ENCODE measurements around the gene TPBGL.

The TPBGL gene, protein sequence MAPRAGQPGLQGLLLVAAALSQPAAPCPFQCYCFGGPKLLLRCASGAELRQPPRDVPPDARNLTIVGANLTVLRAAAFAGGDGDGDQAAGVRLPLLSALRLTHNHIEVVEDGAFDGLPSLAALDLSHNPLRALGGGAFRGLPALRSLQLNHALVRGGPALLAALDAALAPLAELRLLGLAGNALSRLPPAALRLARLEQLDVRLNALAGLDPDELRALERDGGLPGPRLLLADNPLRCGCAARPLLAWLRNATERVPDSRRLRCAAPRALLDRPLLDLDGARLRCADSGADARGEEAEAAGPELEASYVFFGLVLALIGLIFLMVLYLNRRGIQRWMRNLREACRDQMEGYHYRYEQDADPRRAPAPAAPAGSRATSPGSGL

DNA sequence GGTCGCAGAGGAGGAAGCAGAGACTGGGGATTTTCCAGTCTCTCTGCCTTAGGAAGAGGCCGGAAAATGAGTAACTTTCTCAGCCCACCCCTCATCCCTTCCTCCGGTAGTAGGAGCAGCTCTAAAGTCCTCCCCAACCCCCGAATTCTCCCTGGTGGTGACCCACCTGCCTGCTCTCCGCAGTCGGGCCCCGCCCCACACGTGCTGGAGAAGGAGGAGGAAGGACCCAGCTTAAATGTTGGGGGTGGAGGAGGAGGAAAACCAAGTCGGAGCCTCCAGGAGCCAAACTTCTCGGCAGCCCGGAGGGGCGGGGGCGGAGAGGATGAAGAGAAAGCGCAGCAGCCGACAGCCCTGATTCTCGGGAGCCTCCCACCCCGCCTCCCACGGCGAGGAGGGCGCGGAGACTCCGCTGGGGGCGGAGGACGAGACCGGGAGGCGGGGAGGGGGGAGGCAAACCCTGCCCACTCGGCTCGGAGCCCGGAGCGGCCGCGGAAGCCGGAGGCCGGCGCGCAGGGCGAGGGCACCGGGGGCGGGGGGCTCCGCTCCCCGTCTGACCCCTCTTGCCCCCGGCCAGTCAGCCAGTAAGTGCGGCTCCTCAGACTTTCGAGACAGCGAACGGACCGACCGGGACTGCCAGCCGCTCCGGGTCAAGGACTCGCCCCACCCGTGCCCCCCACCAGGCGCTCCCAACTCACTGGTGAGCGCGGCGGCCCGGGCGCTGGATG is at the start of gene TPBGL:
TPBGL (plus strand) TSS at position 464 of the 725 bp plus-strand sequence. CDS start 276 bp downstream, outside the sequence.
- DNase-seq (ENCODE audit: low spot score): peak; percentile 64

DNA sequence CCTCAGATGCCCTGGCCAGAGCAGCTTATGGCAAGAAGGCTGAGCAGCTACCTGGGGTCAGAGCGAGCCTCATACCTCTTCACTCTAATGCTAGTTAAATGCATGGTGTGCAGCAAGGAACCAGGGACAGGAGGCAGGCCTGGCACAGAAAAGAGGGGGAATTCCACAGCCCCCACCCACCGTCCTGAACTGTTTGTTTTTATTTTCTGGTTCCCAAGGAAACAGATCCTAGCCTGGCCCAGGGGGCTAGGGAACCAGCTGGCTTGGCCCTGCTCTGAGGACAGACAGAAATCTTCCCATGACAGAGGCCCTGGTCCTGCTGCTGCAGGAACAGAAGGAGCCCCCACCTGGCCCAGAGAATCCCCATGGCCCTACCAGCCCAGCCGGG is 49.2 kb upstream of the TPBGL start:
- DNase-seq (ENCODE audit: low spot score): no peak

DNA sequence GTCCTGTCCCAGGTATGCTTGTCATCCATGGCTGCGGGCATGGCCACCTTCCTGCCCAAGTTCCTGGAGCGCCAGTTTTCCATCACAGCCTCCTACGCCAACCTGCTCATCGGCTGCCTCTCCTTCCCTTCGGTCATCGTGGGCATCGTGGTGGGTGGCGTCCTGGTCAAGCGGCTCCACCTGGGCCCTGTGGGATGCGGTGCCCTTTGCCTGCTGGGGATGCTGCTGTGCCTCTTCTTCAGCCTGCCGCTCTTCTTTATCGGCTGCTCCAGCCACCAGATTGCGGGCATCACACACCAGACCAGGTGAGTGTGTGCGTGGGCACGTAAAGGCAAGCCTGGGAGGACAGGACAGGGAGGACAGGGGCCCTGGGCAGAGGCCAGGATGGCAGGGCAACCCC is 47.3 kb upstream of the TPBGL start:
- DNase-seq (ENCODE audit: low spot score): no peak

DNA sequence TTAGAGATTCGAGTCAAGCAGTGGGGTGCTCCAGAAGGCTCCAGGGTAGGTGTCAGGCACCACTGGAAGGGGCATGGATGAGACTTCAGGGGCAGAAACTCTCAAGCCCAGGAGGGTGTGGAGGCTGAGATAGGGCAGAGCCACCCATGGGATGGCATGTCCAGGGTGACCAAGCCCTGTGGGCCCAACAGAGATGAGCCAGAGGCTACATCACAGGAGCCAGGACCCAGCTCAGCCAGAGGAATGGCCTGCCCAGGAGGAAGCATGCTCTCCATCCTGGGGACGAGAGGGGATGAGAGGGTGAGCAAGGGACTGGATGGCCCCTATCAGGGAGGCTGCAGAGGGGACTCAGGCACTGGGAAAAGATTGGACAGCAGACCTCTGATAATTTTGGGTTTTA is 46.9 kb upstream of the TPBGL start:
- DNase-seq (ENCODE audit: low spot score): no peak

DNA sequence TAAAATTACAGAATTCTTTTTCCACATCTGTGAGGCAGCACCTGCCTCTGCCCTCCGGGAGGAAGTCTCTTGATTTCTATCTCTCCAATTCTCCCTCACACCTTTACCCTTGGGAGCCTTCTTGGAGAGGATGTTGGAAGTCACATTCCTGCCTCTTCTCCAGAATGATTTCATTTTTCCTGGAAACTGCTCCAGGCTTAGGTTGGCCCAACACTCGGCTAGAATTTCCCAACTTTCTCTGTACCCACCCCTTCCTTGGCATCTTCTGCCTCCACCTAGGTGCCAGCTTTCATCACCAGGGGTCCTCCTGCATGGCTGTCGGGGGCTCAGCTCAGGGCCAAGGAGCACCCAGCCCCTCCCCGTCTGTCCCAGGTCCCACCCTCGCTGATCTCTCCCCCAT is 46.4 kb upstream of the TPBGL start:
- no peak for DNase-seq (ENCODE audit: low spot score)

DNA sequence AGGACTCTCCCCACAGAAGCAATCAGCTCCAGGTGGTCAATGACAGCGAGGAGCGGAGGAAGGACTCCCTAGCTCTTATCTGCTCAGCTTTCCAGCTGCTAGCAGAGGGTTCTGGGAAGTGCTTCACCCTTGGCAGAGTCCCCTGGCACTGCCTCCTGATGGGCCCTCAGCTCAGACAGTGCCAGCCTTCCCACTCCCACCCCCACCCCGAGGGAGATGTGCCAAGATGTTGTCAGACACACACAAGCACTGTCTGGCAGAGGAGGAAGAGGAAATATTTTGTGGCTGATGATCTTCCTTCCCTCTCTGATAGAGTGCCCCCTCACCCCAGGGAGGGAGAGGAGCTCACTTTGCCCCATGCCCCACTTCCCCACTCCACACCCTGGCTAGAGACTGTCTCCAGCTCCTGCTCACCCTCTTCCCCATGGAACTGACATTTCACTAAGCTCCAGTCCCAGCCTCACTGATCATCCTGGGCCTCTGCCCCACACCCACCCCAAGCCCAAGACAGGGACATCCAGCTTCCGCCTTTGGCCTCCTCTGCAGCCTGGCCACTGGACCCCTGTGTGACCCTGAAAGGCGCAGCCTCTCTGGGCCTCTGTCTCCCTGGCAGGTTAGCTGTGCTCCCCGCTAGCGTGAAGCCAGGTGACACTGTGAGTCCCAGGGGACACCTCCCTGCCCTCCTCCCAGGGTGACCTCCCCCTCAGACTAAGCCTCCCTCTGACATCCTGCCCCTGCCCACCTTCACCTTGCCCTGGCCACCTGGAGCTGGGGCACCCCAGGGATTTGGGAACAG is 45.2 kb upstream of the TPBGL start:
- DNase-seq (ENCODE audit: low spot score): no peak

DNA sequence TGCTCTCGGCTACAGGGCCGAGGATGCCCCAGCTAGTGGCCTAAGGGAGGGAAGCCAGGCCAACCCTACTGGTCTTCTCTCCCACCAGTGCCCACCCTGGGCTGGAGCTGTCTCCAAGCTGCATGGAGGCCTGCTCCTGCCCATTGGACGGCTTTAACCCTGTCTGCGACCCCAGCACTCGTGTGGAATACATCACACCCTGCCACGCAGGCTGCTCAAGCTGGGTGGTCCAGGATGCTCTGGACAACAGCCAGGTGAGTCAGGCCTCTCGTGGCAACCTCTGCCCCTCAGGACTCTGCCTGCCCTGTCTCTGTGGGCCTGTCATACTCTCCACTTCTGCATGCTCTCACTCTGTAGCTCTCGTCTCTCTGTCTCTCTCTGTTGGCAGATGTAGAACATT is 44.1 kb upstream of the TPBGL start:
- DNase-seq (ENCODE audit: low spot score): no peak

DNA sequence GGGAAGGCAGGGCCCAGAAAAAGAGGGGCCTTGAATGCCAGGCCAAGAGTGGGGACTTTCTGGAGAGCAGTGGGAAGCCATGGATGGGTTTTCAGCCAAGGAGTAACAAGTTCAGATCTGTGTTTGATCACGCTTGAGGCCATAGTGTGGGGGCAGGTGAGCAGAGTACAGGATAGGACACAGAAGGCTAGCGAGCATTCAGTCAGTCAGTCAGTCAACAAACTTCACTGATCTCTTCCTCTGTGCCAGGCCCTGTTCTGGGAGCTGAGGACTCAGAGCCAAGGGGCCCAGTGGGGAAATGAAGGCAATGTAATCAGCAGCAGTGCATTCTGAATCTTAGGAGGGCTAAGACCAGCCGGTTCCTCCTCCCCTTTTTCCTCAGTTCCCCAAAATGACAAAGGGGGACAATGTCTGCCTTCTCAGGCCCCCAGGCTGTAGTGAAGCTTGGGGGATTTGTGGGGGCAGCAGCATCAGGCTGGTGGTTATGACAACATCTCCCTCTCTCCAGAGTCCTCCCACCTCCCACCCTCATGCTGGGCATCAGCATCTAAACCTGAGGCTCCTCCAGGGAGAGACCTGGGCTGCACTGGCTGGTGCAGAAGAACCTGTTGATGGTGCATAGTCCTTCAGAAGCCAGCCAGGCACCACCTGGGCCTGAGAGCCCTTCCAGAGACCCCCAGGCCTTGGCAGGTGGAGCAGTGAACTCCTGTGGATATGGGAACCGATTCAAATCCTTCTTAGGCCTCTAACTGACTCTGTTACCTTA is 42.9 kb upstream of the TPBGL start:
- no peak for DNase-seq (ENCODE audit: low spot score)

DNA sequence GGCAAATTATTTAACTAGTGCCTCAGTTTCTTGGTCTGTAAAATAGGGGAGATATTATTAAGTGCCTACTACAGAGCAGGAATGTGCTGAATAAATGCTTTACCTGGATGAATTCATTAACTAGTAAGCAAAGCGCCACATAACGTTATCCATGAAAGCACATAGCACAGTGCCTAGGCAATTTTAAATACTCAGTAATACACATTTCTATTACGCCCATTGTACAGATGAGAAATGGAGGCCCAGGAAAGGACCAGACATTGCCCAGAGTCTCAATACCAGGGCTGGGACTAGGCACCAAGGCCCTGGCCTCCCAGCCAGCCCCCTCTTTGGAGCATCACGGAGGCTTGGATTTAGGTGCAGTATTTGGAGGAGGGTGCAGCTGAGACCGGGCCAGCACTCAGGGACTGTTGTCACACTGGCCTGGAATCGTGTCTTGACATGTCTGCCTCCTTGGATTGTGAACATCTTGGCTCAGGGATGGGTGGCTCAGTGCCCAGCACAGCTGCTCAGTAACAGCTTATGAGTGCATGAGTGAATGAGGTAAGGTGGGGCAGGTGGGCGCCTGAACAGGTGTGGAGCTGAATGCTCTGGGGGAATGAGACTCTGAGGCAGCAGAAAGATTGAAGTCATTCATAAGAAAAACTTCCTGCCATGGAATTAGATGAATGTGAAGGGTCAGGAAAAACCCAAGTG is 42.1 kb upstream of the TPBGL start:
- no peak for DNase-seq (ENCODE audit: low spot score)

DNA sequence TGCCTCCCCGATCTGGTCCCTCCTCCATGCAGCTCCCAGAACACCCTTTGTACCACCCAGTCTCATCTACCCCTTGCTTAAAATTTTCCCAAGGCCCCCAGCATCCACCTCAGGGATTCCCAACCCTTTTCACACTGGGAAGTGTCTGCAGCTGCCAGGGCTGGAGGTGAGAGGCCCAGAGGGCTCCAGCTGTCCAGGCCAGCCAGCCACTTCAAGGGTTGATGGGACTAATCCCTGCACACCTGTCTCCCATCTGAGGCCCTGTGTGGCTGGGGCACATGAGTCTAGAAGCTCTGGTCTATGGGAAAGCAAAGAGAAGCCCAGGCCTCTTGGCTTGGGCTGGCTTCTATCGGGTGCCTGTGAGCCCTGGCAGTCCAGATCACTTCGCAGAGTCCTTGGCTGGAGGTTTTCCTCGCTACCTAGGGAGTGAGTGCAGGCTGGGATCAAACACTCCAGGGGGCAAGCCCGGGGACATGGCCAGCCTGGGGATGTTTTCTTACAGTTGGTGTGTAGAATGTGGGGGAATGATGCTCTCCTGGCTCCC is 41.1 kb upstream of the TPBGL start:
- DNase-seq (ENCODE audit: low spot score): no peak

DNA sequence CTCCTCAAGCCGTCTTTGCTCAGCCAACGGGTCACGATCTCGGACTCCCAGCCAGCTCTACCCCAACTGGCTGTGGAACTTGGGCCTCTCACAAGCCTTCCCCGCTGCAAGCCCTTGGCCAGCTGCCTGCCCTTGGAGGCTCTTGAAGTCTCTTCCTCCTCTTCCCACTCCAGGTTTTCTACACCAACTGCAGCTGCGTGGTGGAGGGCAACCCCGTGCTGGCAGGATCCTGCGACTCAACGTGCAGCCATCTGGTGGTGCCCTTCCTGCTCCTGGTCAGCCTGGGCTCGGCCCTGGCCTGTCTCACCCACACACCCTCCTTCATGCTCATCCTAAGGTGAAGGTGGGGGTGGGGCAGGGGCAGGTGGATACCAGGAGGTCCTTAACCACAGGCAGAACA is 40.5 kb upstream of the TPBGL start:
- DNase-seq (ENCODE audit: low spot score): no peak

DNA sequence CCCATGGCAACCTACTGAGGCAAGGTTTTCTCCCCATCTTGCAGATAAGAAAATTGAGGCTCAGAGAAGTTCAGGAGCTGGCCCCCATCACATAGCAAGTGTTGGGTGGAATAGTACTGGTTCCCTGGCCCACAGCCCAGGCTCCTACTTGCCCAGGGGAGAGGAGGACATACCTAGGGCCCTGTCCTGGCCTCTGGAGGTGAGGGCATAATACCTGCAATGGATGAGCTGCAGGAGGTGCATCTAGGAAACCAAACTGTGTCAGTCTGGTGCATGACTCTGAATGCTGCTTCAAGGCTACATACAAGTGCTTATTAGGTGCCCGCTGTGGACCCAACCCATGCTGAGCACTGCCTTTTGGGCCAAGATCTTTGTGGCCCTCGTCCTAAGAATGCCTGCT is 40.0 kb upstream of the TPBGL start:
- no peak for DNase-seq (ENCODE audit: low spot score)

DNA sequence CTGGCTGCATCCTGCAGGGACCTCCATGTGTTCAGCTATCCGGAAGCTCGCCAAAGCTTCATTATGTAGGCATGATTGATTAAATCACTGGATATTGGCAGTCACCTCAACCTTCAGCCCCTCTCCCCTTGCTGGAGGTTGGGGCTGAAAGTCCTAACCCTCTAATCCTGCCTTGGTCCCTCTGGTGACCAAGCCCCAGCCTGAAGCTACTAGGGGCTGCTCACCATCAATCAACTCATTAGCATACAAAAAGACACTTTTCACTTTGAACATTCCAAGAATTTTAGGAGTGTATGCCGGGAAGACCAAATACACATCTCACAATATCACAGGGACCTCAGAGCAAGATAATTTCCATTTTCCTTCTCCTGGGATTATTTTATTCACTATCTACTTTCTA is 38.8 kb upstream of the TPBGL start:
- DNase-seq (ENCODE audit: low spot score): no peak

DNA sequence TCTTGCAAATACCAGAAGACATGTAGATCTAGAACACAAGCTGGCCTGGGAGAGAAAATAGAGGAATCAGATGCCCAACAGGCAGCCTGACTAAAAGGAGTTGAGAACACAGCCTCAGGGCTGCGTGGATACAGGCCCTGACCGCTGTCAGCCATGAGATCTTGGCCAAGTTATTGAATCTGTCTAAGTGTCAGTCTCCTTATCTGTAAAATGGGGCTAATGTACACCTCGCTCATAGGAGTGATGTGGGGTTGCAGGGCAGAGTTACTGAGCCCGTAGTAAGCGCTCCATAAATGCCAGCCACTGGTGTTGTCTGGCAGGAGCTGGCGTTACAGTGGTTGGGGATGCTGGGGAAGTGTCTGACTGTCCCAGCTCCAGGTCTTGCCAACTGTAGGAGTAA is 38.4 kb upstream of the TPBGL start:
- no peak for DNase-seq (ENCODE audit: low spot score)

DNA sequence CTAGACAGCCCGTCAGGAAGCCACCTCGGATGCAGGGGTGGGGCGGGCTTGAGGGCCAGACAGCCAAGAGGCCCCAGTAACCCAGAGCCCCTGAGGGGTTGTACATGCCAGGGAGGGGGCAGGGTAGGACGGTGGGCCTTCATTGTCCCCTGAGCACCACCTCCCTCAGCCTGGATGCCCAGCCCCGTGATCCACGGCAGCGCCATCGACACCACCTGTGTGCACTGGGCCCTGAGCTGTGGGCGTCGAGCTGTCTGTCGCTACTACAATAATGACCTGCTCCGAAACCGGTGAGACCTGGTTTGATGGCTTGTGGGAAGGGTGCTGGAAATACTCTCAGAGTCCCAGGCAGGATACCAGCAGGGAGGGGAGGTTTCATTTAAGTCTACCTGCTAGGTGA is 37.4 kb upstream of the TPBGL start:
- DNase-seq (ENCODE audit: low spot score): no peak

DNA sequence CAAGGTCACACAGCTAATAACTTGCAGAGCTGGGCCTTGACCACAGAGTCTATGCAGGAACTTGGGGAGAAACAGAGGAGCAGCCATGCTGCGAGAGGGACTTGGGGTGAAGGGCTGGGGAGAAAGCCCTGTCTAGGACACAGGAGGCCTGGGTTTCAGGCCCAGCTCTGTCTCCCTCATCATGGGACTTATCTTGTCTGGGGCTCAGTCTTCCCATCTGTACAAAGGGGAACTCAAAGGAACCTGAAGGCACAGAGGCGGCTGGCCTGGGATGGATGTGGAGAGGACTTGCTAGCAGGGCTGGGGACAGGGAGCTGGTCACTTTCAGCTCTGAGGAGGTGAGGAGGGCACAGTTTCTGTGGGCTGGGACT is 36.9 kb upstream of the TPBGL start:
- no peak for DNase-seq (ENCODE audit: low spot score)

DNA sequence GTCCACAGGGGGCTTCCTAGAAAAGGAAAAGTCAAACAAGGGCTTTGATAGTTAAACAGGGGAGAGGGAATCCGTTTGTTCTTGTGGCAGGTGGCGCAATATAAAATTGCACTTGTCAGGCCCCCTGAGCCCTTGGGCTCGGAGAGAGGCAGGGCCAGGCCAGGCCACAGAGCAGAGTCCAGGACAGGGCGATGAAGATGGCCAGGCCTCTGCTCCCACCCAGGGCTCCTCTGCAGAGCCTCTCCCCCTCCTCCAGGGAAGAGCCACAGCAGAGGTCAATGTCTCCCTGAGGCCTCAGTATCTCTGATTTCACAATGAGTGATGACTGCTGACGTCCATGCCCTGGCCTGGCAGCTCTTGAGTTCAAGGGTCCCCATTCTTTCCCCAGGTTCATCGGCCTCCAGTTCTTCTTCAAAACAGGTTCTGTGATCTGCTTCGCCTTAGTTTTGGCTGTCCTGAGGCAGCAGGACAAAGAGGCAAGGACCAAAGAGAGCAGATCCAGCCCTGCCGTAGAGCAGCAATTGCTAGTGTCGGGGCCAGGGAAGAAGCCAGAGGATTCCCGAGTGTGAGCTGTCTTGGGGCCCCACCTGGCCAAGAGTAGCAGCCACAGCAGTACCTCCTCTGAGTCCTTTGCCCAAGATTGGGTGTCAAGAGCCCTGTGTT is 36.4 kb upstream of the TPBGL start:
- no peak for DNase-seq (ENCODE audit: low spot score)

DNA sequence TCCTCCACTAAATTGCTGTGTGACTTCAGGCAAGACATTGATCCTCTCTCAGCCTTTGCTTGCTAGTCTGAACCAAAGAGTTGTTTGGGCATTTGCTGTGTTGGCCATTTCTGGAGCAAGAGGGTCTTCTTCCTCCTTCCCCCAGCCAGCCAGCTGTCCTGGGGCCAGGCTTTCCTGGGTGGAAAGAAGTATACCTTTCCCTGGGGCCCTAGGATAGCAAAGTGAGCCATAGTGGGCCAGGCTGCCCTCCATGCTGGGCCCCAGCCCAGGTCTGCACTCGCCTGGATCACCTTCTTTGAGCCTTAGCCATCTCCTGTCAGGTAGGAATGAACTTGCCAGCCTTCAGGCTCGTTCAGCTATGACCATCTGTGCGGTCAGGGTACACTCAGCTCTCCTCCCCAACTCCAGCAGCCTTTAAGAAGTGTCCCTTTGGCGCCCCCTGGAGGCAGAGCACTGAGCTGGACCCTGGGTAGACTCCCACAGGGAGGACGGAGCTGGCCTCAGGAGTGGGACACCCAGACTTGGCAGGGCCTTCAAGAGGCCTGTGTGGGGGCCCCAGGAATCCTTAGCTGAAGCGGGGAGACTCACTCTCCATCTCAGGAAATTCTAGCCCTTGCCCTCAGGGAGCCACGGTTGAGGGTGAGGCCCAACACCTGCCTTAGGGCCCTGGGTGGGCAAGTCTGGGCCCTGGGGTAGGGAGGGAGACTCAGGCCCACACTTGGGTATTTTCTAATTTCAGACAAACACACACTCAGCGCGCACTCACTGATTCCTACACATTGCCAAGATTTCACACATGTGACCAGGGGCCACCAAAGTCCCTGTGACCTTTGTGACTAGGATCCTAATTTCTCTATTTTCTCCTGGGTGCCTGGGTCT is 35.6 kb upstream of the TPBGL start:
- peak; percentile 93 for DNase-seq (ENCODE audit: low spot score)

DNA sequence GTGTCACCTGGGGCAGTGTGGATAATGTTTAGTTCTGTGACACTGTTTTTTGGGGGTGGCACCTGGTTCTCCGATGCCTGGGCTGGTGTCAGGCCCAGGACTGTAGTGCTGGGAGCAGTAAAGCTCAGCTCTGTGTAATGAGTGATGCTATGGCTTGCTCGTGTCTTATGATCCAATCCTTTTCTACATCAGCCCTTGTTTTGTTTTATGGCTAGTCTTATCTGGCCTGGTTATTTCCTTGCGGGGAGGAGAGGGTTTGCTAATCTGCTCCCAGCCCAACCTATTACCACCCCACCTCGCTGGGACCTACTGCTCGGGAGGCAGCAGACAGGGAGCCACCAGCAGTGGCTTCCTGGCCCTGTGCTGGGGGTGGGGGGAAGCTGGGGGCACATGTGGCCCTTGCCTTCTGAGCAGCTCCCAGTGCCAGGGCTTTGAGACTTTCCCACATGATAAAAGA is 35.0 kb upstream of the TPBGL start:
- DNase-seq (ENCODE audit: low spot score): no peak

DNA sequence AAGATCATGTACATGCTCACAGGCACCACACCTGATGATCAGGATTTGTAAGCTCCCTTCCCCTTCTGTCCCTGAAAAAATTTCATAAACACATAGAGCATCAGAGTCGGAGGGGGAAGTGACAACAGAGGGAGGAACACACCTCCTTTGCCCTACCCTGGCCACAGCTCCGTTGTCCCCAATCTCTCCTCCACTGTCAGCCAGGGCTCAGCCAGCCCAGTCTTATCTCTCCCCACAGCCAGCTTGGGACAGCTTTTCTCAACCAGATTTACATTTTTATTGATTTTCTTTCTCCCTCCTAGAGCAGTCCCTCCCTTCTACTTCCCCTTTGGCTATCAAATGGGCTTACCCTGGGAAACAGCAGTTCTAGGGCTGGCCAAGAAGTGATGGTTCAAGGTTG is 32.1 kb upstream of the TPBGL start:
- DNase-seq (ENCODE audit: low spot score): no peak

Measured in iPS-NIHi11 (cell line).